Spleen (tissue), 7 donors: ENCODE data around the gene PHF21A.

Experiments used
- CTCF ChIP-seq, 11 experiments: fragments of 200-600 bp in 7 of 11; fragments of 450-650 bp in 4 of 11; sonication (generic) in 4 of 11; IDR thresholded peaks in 8 of 11; conservative IDR thresholded peaks in 3 of 11; 1 replicate in 7 of 11; 2 replicates in 4 of 11; pipeline versions ENCODE4 v1.4.0 to v1.8.0; 2016 to 2021; ENCODE audit warnings: antibody characterized with exemption in 11 of 11, inconsistent platforms in 4 of 11, mild to moderate bottlenecking in 1 of 11
- POLR2A ChIP-seq, 3 donors: fragments of 450-650 bp; IDR thresholded peaks; one replicate each; pipeline ENCODE4 v1.5.1; 2017; ENCODE audit warnings: antibody characterized with exemption in 3 of 3, mild to moderate bottlenecking in 1 of 3
- POLR2AphosphoS5 ChIP-seq, 3 donors: sonication (generic); formaldehyde crosslinking; IDR thresholded peaks; one replicate each; pipeline ENCODE4 v1.5.1; 2017; ENCODE audit warnings: antibody characterized with exemption in 3 of 3
- donor health status: DM: no; HTN: no; CAD: no; lungs with moderate emphysema.
- donor health status: DM: no; HTN: no; CAD: no.
- donor health status: DM: no; HTN: no; CAD: no.

GRCh38 chr11:45913942-45914635, 207.2 kb downstream of the PHF21A start:
- TF ChIP-seq POLR2AphosphoS5 (IDR thresholded peaks at IDR 0.05) (no peak), CTCF (IDR thresholded peaks at IDR 0.05 in 8 of 11, conservative IDR thresholded peaks at IDR 0.05 in 3 of 11) (no peak), POLR2A (IDR thresholded peaks at IDR 0.05) (no peak)
